Measurements from ENCODE around the gene C16orf90.
"Not testable (repeated sequence)": the region's sequence is repeated elsewhere in the genome, so short reads cannot be mapped to it uniquely, and the experiment has no call there.

C16orf90 gene

DNA sequence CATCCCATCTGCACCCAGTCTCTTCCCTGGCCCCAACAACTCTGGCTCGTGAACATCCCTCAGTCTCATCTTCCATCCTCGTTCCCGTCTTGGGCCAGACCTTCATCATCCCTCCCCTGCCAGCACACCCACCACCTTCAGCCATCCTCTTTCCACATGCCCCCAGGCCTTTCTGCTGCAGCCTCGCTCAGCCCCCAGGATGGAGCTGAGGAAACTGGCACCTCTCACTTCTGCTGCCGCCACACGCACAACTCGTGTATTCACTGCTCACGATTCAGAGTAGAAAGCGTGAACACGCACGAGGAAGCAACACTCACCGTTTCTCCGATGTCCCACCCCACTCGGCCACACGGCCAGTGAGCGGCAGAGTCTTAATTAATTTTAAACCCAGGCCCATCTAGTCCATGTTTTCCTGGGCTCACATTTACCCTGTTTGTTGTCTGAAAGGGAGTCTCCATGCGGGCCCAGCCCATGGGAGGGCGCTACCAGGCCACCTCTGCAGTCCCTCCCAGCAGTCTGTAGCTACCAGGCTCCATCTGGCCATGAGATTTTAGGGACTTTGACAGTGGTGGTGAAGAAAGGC is 12.5 kb downstream of the C16orf90 start:
- DNase-seq: no peak

DNA sequence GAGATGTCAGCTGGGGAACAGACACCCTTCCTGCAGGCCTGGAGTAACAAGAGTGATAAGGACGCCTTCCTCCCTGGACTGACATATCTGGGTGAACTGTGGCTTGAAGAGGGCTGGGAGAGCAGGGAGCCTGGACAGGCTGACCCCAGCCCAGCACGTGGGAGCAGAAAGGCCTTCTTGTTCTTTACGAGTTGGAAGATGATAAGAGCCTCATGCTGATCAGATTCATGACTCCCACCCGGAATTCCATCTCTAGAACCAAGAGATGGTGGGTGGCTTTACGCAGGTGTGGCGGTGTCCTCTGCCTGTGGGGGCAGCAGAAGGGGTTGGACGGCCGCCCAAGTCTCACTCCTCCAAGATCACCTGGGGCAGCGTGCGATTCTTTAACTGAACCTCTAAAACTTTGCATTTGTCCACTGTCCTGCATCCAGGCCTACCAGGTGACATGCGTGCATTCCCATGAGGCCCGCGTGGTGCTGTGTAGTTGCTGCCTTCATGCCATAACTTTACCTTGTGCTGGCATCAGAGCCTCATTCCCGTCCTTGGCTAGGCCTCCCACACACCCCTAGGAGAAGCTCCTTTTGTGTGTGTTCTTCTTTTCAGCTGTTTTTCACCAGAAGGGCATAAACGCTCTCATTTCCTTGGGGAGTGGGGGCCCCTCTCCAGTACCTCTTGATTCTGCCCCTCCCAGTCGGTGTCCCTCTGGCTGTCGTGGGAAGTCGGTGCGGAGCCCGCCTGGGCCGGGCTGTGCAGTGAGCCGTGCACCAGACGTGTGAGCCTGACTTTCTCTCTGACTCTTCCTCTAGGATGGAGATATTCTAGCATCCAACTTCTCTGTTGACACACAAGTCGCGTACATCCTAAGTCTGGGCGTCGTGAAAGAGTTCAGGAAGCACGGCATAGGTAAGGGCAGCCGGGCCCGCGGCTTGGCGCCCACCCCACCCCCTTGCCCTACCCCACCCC is 13.3 kb downstream of the C16orf90 start:
- no peak for DNase-seq

DNA sequence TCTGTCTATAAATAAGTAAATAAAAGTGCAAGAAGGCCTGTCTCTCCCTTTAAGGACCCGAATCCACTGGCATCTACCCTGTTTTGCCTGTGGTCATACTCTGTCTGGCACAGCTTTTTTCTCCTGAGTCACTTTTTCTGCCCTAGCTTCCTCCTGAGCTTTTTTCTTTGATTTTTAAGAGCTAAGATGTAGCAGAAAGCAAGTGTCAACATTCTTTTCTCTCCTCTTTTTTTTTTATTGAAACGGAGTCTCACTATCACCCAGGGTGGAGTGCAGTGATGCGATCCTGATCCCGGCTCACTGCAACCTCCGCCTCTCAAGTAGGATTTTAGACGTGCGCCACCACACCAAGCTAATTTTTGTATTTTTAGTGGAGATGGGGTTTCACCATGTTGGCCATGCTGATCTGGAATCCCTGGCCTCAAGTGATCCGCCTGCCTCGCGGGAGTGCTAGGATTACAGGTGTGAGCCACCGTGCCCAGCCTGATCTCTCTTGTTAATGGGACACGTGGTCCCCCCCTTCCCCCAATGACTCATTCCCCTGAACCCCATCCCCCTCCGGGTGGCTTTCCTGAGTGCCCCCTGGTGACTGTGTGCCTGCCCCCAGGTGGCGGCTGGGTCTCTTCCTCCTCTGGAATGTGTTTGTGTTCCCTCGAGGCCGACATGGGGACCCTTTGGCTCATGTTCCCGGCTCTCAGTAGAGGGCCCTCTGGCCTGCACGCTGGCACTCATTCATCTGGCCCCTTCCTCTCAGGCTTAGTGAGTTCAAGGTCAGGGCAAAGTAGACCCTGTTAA is 14.2 kb downstream of the C16orf90 start:
- no peak for DNase-seq

DNA sequence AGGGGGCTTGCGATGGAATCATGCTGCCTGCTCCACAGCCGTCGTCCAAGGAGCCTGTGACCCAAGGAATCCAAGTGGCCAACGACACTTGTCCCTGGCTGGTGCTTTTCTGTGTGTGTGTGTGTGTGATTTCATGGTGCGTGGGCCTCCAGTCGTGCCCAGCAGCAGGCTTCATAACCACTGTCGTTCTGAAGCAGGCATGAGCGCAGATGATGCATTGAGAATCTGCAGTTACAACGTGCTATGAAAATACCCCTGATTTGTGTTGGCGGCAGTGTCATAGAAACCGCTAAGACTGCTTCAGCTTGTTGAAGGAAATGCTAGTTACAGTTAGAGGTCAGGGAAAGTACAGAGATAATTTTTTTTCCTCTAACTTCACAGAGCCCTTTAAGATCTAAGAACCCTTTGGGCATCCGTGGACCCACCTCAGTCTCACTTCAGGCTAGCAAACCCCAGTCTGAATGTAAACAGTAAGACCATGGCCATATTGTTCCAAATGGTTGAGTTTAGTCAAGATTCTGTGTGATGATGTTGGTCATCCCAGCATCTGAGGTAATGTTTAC is 15.6 kb downstream of the C16orf90 start:
- no peak for DNase-seq

DNA sequence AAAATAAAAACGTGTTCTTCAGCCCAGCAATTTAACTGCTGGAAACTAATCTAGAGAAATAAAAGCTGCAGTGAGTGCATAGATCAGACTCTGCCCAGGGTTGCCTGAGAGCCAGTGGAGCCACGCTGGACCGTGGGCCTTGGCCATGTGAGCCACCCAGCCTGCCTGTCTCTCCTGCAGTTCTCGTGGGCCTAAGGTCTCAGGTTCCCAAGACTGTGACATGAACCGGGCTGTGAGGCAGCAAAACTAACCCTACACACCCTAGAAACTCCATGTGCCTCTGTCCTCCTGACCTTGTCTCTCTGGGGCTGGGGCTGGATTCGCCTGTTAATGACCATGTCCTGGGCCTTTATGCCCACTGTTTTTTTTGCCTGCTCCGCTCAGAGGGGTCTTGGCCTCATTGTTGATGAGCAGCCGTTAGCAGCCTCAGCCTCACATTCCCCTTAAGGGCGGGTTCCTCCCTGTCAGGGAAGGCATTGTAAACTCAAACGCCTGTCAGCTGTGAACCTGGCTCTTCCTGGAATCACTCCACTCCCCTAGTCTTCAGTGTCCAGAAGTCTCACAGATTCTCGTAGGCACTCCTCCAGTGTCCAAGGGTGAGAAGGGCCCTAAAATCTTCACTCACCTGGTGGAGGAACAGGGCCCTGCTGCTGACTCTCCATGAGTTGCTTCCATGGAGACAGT is 16.9 kb downstream of the C16orf90 start:
- no peak for DNase-seq

DNA sequence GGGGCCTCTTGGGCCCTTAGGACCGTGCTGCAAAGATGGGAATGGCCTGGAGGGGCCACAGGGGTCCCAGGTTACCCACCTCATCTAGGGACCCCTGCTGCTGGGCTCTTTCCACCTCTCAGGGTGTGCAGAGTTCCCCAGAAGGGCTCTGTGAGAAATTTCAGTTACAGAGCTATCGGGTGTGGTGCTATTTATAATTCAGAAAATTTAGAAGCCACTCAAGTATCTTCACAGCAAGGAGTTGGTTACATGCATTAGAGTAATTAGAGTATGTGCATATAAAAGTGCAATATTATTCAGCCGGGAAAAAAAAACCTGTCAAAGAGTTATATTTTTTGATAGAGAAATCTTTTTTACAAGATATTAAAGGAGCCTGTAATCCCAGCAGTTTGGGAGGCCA is 18.9 kb downstream of the C16orf90 start:
- DNase-seq: no peak

DNA sequence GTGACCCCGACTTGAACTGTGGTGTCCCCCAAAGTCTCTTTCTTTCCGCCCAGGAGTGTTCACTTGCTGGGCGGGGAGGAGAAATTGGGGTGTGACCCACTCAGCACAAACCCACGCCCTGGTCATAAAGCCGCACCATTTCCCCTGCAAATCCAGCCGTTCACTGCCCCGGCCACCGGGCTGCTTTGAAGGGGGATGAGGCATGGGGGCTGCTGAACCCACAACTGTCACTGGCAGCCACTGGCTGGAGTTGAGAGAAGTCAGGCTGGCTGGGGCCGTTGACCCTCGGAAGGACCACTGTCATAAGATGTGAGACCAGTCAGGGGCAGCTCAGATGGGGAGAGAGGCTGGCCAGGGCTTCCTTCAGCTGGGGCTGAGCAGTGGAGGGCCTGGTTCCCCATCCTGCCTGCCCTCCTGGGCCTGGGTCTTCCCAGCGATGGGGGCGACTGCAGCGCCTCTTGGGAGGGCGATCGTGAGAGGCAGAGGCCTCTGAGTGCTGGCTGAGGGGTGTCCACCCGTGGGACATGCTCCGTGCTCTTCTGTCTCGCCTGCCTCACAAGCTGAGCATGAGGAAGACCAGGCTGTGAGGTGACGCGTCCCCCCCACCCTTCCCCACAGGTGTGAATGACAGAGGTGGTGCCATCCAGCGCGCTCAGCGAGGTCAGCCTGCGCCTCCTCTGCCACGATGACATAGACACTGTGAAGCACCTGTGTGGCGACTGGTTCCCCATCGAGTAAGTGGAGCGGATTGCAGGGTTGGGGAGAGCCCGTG is 19.5 kb downstream of the C16orf90 start:
- DNase-seq: no peak

DNA sequence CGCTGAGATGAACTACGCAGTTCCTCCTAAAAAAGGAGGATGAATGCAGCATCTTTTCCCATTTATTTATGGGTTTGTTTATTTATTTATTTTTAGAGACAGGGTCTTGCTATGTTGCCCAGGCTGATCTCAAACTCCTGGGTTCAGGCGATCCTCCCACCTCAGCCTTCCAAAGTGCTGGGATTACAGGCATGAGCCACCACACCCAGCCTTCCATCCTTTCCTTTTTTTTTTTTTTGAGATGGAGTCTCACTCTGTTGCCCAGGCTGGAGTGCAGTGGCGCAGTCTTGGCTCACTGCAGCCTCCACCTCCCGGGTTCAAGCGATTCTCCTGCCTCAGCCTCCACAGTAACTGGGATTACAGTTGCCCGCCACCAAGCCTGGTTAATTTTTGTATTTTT is 20.4 kb downstream of the C16orf90 start:
- DNase-seq: not testable (repeated sequence)

DNA sequence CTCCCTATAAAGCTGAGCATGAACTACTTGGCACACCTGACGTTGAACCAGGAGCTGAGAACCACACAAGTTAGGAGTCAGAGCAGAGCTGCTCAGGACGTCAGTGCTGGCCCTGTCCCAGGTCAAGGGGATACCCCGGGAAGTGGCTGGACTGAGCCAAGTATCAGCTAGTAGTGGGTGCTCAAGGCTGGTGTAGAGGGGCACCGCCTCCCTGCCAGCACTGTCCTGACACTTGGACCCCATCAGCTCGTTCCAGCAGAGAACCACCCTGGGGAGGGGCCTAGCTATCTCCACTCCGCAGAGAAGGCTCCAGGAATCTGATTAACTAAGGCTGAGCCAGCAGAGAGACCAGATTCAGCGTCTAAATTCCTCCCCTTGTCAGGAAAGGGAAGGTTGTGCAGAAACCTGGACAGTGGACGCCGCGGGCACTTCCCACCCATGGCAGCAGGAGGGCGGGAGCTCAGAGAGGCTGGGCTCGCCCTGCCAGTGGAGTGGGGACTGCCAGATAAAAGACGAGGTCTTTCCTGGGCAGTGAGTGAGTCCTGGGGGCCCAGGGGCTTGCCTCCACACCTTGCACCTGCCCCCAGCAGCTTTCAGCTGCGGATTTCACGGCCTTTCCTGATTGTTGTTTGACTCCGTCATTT is 21.0 kb downstream of the C16orf90 start:
- DNase-seq: no peak

DNA sequence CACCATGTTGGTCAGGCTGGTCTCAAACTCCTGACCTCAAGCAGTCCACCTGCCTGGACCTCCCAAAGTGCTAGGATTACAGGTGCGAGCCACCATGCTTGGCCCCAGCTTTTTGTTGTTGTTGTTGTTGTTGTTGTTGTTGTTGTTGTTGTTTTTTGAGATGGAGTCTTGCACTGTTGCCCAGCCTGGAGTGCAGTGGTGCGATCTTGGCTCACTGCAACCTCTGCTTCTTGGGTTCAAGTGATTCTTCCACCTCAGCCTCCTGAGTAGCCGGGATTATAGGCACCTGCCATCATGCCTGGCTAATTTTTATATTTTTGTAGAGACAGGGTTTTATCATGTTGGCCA is 21.7 kb downstream of the C16orf90 start:
- not testable (repeated sequence) for DNase-seq

DNA sequence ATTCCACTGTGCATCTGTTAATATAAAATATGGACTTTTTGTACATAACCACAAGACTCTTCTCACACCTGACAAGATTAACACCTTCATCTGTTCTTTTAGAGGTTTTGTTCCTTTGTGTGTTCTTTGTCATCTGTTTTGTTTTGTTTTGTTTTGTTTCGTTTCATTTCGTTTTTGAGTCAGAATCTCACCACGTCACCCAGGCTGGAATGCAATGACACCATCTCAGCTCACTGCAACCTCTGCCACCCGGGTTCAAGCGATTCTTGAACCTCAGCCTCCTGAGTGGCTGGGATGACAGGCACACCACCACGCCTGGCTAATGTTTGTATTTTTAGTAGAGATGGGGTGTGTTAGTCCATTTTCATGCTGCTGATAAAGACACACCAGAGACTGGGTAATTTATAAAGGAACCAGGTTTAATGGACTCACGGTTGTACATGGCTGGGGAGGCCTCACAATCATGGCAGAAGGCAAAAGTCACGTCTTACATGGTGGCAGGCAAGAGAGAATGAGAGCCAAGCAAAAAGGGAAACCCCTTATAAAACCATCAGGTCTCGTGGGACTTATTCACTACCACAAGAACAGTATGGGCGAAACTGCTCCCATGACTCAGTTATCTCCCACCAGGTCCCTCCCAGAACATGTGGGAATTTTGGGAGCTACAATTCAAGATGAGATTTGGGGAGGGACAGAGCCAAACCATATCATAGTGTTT is 22.3 kb downstream of the C16orf90 start:
- DNase-seq: no peak

DNA sequence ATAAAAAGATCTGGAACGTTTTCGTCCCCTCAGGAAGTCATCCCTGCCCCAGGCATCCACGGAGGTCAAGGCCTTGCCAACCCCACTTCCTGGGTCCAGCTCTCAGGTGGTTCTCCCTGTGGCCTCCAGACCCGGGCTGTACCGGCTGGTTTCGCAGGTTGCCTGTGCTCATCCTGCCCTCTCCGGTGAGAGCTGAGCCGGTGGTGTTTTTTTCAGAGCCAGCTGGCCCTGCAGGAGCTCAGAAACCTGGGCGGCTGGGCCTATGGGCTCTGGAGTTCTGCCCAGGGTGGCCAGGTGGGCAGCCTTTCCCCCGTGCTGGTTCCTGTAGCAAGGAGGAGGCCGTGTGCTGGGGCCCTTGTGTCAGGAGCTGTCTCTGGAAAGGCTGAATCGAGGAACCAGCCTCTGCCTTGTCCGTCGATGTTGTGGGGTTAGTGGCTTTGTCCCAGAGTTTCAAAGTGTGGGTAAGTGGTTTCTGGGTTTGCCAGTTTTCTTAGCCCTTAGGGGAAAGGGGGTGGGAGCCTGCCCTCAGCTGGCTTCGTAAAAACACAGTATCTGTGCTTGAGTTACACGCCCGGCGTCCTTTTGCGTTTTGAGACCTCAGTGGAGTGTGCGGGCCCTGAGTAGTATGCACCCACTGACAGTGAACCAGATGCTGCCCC is 23.6 kb downstream of the C16orf90 start:
- DNase-seq: no peak

DNA sequence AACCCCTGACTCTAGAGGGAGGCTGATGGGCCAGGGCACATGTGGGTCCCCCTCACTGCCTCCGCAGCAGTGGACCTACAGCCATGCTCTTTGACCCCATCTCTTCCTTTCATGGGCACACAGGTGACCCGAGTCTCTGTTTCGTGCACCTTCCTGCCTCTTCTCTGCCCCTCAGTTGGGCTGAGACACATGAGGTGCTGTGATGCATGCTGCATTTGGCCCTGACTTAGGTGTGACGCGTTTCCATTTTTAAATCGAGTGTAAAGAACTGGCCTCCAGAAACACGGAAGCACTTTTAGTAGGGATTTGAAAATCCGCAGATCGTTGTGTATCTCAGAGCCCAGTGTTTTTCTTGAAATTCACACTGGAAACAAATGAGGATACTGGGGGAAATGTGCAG is 24.6 kb downstream of the C16orf90 start:
- no peak for DNase-seq

DNA sequence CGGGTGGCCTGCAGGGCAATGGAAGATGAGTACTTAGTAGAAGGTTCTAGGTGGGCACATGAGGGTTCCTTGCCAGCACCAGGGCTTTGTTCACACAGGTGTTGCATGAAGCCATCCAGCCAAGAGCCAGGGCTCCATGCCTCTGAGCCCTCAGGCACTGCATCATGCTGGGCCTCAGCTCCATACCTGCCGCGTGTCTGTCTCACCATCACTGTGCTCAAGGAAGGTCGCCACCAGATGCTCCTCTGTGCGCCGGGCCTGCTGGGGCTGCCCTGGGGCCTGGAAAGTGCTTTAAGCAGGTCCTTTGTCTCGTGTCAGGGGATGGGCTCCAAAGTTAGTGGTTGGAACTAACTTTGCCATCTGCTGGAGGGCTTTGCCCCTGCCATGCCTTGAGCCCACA is 25.6 kb downstream of the C16orf90 start:
- DNase-seq: no peak

DNA sequence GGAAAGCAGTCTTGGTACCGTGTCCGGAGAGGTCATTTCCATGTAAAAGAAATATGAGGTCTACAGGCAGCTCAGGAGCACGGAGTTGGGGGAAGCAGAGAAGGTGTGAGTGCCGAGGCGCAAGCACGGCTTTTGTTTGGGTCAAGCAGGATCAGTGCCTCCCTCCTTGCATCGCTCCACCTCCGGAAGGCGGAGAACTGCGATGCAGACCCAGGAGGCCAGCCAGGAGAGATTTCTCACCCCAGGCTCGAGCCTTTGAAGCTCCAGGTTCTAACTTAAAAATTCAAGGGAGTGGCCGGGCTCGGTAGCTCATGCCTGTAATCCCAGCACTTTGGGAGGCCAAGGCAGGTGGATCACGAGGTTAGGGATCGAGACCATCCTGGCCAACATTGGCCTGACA is 26.8 kb downstream of the C16orf90 start:
- DNase-seq: no peak

DNA sequence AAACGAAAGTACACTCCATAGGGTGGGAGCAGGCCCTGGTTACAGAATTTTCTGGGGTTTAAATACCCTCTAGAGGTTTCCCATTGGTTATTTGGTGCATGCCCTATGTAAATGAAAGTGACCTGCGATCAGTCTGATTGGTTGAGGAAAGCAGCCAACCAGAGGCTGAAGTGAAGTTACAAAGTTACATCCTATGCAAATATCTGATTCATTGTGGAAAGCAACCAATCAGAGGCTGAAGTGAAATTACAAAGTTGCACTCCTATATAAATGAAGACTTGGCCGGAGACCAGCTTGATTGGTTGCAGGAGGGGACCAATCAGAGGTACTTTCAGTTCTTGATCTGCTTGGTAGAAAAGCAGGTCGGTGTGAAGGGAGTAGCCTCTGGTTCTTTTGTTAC is 27.4 kb downstream of the C16orf90 start:
- no peak for DNase-seq

DNA sequence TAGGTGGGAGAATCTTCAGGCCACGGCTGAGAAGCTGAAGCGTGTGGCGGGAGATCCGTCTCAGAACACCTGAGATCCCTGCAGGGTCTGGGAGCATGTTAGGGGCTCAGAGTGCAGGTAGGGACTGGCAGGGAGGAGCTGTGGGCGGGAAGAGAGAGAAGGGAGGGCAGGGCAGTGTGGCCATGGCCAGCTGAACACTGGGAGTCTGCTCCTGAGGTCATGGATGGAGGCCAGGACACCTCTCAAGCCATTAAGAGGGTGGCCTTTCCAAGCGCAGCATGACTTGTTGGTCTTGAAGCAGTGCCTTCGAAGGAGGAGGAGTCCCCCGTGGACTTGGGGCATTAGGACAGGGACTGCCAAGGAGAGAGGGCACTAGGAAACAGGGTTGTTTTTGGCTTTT is 28.1 kb downstream of the C16orf90 start:
- no peak for DNase-seq

DNA sequence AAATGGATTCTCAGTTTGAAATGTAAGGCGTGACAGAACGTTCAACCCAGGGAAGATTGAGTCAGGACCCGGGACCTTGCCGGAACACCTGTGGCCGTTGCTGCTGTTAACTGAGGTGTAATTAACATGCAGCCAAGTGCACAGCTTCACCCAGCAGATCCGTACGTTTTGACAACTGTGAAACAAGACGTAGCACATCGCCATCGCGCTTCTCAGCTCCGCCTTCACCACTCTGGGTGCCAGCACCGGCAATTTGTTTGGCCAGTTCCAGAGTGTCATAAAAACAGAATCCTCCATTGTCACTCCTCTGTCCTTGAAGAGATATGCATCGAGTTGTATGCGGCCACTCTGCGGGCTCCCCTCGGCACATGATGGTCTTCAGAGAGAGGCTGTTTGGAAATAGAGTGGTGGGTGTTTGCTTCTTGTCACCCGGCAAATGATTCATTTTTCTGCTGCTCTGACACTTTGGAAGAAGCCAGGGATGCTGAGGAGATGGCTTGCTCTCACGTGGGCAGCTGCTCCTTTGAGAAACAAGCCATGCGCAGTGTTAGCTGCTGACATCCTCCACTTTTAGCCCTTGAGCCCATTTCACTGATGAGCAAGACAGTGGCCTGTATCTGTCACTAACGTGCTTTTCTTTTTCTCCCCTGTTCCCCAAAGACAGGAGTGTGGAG is 29.2 kb downstream of the C16orf90 start:
- DNase-seq: no peak

DNA sequence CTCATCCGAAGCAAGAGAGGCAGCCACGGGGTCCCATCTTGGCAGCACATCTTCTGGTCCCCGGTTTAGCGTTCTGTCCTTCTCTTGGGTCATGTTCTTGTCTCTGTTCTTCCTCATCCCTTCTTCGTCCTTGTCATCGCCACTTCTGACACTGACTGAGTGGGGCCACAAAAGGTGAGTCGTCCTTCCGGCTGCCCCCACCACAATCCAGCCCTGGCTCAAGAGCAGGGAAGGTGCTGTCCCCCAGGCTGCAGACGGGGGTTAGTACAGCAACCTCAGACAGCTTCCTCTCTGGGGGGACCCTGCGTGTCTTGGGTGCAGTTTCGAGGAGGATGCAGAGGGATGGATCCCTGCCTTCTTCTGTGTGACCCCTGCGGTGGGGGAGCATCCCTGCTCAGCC is 30.0 kb downstream of the C16orf90 start:
- no peak for DNase-seq

DNA sequence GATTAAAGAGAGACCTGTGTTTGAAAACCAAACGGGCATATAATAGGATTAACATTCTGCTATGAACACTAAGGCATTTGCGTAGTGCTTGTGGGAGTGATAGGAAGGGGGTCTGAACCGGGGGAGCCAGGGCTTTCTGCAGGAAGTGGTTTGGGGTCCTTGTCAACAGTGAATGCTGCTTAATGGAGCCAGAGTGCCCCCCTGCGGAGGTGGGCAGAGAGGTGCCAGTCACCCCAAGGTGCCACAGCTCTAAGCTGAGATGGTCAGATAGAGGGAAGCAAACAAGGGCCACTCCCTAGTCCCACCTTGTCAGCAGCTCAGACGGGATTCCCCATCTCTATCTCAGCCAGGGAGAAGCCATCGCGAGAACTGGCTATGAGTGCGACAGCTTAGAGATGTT is 34.1 kb downstream of the C16orf90 start:
- peak; percentile 64 for DNase-seq
